H1 (cell line): ENCODE measurements around the gene RNF215. TPM values are rescaled to one million over a fixed set of nuclear protein-coding genes. Genes with fewer than 3 reads are reported as not detected.

Experiments
- CEBPB ChIP-seq: IDR thresholded peaks from 2 replicates; pipeline ENCODE4 v1.6.1; 2012; ENCODE audit warnings: low read depth, low read length
- CREB1 ChIP-seq: IDR thresholded peaks from 2 replicates; pipeline ENCODE4 v1.6.1; 2012; ENCODE audit warnings: inconsistent platforms
- EZH2 ChIP-seq: fragments of 200-600 bp; sonication (generic); IDR thresholded peaks from 2 replicates; pipeline ENCODE4 v1.7.1; 2012; ENCODE audit warnings: low read depth, mild to moderate bottlenecking, moderate library complexity, low read length, inconsistent platforms; ENCODE audit not compliant: severe bottlenecking
- FOSL1 ChIP-seq: IDR thresholded peaks from 2 replicates; pipeline ENCODE4 v1.6.1; 2011; ENCODE audit warnings: mild to moderate bottlenecking, low read depth, low read length, moderate library complexity; ENCODE audit not compliant: insufficient read depth
- polyA plus RNA-seq, 7 experiments: library from polyadenylated mRNA; depleted of rRNA in 3 of 7; stranded (reverse) in 5 of 7; unstranded in 2 of 7; fragments of >200 nt in 5 of 7; fragments of 200-250 nt in 2 of 7; gene quantifications; 1 replicate in 5 of 7; 2 replicates in 1 of 7; 4 replicates in 1 of 7; pipeline versions ENCODE4 v1.2.1 to v1.2.3, GENCODE V29; 2011 to 2013; ENCODE audit warnings: missing spikeins in 2 of 7, mixed read lengths in 2 of 7
- total RNA-seq: library from RNA; stranded (reverse); fragmentation: NEBNext Ultra II Directional; extraction: Animal tissue kit (Norgen Biotek cat#: 25700); gene quantifications from 2 replicates; pipeline ENCODE4 v1.2.1, GENCODE V29; 2021
- TF ChIP-seq, protein P1 (sequence below): fragments of 300-600 bp; sonication (generic); IDR thresholded peaks from 2 replicates; pipeline ENCODE4 v1.7.1; 2012; ENCODE audit warnings: low read length, moderate library complexity, mild to moderate bottlenecking, inconsistent platforms; ENCODE audit not compliant: insufficient replicate concordance
- TF ChIP-seq, protein P2 (sequence below), 3 experiments: IDR thresholded peaks; 1 replicate in 2 of 3; 2 replicates in 1 of 3; pipeline versions ENCODE4 v1.5.1 to v1.6.1; 2011; ENCODE audit warnings: low read length in 3 of 3, mild to moderate bottlenecking in 3 of 3, inconsistent platforms in 2 of 3, low read depth in 1 of 3, moderate library complexity in 1 of 3; ENCODE audit not compliant: insufficient read depth in 1 of 3; ENCODE audit errors: control extremely low read depth in 1 of 3
- TF ChIP-seq, protein P3 (sequence below): IDR thresholded peaks from 2 replicates; pipeline ENCODE4 v1.6.1; 2012; ENCODE audit warnings: inconsistent platforms

RNF215 gene
- total and polyA plus RNA-seq, 2 of the 8 experiments (the other 6 are each of a cell fraction or from before 2014, with no cell fraction given): 13.1 to 19.0 TPM

DNA sequence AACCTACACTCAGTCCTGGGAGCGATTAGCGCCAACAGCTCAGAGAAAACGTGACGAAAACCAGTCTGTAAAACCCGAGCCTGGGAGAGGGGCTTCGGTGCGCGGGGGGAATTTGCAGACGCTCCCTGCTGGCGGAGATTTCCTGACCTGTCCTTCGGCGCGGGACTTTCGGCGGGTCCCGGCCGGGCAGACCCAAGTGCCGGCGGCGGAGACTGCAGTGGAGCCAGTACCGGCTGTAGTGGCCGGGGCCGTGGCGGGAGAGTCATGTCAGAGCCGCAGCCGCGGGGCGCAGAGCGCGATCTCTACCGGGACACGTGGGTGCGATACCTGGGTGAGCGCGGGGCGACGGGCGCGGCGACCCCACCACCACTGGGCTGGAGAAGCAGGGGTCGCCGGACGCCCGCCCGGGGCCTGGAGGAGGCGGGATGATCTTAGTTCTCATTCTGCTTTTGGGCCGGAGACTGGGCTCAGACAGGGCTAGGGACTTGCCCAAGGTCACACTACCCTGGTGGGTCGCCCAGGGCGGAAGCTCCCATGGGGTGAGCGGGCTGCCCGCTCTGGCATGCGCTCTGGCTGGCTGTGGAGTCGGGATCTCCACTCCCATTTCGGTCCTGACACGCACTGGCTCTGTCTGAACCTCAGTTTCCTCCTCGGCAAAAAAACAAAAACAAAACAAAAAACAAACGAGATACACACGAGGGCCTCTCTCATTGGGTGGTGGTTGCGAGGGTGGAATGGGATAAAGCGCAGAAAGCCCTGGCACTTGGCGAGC is 38.6 kb upstream of the RNF215 start, which contains the start of gene MTFP1 (continued):
- TF ChIP-seq, protein P1, sequence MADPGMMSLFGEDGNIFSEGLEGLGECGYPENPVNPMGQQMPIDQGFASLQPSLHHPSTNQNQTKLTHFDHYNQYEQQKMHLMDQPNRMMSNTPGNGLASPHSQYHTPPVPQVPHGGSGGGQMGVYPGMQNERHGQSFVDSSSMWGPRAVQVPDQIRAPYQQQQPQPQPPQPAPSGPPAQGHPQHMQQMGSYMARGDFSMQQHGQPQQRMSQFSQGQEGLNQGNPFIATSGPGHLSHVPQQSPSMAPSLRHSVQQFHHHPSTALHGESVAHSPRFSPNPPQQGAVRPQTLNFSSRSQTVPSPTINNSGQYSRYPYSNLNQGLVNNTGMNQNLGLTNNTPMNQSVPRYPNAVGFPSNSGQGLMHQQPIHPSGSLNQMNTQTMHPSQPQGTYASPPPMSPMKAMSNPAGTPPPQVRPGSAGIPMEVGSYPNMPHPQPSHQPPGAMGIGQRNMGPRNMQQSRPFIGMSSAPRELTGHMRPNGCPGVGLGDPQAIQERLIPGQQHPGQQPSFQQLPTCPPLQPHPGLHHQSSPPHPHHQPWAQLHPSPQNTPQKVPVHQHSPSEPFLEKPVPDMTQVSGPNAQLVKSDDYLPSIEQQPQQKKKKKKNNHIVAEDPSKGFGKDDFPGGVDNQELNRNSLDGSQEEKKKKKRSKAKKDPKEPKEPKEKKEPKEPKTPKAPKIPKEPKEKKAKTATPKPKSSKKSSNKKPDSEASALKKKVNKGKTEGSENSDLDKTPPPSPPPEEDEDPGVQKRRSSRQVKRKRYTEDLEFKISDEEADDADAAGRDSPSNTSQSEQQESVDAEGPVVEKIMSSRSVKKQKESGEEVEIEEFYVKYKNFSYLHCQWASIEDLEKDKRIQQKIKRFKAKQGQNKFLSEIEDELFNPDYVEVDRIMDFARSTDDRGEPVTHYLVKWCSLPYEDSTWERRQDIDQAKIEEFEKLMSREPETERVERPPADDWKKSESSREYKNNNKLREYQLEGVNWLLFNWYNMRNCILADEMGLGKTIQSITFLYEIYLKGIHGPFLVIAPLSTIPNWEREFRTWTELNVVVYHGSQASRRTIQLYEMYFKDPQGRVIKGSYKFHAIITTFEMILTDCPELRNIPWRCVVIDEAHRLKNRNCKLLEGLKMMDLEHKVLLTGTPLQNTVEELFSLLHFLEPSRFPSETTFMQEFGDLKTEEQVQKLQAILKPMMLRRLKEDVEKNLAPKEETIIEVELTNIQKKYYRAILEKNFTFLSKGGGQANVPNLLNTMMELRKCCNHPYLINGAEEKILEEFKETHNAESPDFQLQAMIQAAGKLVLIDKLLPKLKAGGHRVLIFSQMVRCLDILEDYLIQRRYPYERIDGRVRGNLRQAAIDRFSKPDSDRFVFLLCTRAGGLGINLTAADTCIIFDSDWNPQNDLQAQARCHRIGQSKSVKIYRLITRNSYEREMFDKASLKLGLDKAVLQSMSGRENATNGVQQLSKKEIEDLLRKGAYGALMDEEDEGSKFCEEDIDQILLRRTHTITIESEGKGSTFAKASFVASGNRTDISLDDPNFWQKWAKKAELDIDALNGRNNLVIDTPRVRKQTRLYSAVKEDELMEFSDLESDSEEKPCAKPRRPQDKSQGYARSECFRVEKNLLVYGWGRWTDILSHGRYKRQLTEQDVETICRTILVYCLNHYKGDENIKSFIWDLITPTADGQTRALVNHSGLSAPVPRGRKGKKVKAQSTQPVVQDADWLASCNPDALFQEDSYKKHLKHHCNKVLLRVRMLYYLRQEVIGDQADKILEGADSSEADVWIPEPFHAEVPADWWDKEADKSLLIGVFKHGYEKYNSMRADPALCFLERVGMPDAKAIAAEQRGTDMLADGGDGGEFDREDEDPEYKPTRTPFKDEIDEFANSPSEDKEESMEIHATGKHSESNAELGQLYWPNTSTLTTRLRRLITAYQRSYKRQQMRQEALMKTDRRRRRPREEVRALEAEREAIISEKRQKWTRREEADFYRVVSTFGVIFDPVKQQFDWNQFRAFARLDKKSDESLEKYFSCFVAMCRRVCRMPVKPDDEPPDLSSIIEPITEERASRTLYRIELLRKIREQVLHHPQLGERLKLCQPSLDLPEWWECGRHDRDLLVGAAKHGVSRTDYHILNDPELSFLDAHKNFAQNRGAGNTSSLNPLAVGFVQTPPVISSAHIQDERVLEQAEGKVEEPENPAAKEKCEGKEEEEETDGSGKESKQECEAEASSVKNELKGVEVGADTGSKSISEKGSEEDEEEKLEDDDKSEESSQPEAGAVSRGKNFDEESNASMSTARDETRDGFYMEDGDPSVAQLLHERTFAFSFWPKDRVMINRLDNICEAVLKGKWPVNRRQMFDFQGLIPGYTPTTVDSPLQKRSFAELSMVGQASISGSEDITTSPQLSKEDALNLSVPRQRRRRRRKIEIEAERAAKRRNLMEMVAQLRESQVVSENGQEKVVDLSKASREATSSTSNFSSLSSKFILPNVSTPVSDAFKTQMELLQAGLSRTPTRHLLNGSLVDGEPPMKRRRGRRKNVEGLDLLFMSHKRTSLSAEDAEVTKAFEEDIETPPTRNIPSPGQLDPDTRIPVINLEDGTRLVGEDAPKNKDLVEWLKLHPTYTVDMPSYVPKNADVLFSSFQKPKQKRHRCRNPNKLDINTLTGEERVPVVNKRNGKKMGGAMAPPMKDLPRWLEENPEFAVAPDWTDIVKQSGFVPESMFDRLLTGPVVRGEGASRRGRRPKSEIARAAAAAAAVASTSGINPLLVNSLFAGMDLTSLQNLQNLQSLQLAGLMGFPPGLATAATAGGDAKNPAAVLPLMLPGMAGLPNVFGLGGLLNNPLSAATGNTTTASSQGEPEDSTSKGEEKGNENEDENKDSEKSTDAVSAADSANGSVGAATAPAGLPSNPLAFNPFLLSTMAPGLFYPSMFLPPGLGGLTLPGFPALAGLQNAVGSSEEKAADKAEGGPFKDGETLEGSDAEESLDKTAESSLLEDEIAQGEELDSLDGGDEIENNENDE: no peak
- TF ChIP-seq EZH2 (no peak), CREB1 (peak; percentile 60; the same call in 1 of the 2 replicates), CEBPB (no peak), FOSL1 (no peak)
- TF ChIP-seq, protein P2, sequence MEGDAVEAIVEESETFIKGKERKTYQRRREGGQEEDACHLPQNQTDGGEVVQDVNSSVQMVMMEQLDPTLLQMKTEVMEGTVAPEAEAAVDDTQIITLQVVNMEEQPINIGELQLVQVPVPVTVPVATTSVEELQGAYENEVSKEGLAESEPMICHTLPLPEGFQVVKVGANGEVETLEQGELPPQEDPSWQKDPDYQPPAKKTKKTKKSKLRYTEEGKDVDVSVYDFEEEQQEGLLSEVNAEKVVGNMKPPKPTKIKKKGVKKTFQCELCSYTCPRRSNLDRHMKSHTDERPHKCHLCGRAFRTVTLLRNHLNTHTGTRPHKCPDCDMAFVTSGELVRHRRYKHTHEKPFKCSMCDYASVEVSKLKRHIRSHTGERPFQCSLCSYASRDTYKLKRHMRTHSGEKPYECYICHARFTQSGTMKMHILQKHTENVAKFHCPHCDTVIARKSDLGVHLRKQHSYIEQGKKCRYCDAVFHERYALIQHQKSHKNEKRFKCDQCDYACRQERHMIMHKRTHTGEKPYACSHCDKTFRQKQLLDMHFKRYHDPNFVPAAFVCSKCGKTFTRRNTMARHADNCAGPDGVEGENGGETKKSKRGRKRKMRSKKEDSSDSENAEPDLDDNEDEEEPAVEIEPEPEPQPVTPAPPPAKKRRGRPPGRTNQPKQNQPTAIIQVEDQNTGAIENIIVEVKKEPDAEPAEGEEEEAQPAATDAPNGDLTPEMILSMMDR (IDR thresholded peaks at IDR 0.05; ENCODE audit: control extremely low read depth in 1 of 3, insufficient read depth in 1 of 3, low read depth in 1 of 3, low read length in 3 of 3): no peak
- TF ChIP-seq, protein P3, sequence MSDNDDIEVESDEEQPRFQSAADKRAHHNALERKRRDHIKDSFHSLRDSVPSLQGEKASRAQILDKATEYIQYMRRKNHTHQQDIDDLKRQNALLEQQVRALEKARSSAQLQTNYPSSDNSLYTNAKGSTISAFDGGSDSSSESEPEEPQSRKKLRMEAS: no peak; the same call in none of the 2 replicates
